Lower leg skin (tissue), 3 donors: Measurements from ENCODE around the gene HIPK2.

Experiments
- POLR2A ChIP-seq, 2 donors: fragments of 450-650 bp; IDR thresholded peaks; one replicate each; pipeline ENCODE4 v1.6.1; 2016 to 2017; ENCODE audit warnings: antibody characterized with exemption in 2 of 2, mild to moderate bottlenecking in 1 of 2, moderate library complexity in 1 of 2
- TF ChIP-seq, protein P1 (sequence below), 3 donors: fragments of 450-650 bp; IDR thresholded peaks; one replicate each; pipeline ENCODE4 v1.5.1; 2016; ENCODE audit warnings: antibody characterized with exemption in 3 of 3, mild to moderate bottlenecking in 3 of 3, moderate library complexity in 2 of 3

DNA sequence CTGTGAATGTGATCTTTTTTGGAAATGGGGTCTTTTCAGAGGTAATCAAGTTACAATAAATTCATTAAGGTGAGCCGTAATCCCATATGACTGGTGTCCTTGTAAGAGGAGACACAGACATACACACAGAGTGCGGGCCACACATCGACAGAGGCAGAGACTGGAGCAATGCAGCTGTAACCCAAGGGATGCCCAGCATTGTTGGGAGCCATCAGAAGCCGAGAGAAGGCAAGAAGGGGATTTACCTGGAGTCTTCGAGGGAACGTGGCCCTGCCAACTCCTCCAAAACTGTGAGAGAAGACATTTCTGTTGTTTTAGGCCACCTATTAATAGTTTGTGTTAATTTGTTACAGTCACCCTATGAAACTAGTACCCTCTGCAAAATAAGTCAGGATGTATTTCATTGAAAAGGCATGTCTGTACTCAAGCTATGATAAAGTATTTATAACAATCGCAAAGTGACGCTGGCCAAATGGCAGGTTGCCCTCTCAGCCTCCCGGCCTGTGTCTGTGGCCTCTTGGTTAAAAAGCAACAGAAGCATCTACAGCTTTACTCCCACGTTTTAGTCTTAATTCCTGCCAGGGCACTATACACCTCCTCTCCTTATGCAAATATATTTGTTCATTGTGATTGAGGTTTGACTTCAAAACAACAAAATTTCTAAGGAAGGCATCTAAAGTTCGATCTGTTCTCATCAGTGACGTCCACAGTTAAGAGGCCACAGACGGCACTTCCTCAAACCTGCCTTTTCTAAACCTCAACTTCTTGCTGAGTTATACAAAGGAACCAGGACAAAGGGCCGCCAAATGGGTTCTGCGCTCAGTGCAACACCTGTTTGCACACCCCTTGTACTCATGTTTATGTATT lies 46.8 kb downstream of the HIPK2 start:
- TF ChIP-seq, protein P1, sequence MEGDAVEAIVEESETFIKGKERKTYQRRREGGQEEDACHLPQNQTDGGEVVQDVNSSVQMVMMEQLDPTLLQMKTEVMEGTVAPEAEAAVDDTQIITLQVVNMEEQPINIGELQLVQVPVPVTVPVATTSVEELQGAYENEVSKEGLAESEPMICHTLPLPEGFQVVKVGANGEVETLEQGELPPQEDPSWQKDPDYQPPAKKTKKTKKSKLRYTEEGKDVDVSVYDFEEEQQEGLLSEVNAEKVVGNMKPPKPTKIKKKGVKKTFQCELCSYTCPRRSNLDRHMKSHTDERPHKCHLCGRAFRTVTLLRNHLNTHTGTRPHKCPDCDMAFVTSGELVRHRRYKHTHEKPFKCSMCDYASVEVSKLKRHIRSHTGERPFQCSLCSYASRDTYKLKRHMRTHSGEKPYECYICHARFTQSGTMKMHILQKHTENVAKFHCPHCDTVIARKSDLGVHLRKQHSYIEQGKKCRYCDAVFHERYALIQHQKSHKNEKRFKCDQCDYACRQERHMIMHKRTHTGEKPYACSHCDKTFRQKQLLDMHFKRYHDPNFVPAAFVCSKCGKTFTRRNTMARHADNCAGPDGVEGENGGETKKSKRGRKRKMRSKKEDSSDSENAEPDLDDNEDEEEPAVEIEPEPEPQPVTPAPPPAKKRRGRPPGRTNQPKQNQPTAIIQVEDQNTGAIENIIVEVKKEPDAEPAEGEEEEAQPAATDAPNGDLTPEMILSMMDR (IDR thresholded peaks at IDR 0.05) = no peak
- no peak for TF ChIP-seq POLR2A (IDR thresholded peaks at IDR 0.05)
